Measurements from ENCODE around the gene MT1F. TPM values are rescaled to one million over a fixed set of nuclear protein-coding genes. Genes with fewer than 3 reads are reported as not detected.

The MT1F gene
- total and polyA plus RNA-seq, 9 of the 15 experiments (the other 6 are each of a cell fraction or from before 2014, with no cell fraction given) = 0.18 to 0.68 (median 0.29) TPM; not detected in 5

- TF ChIP-seq ATF7 (IDR thresholded peaks at IDR 0.05) (peak; percentile 80; the same call in 1 of the 2 replicates), E2F5 (CRISPR knock-in tag; IDR thresholded peaks at IDR 0.05) (no peak), FOXA1 (IDR thresholded peaks at IDR 0.05; ENCODE audit: borderline replicate concordance) (no peak), BHLHE40 (IDR thresholded peaks at IDR 0.05; ENCODE audit: low read length) (no peak; the same call in none of the 2 replicates), TCFL5 (CRISPR knock-in tag; conservative IDR thresholded peaks at IDR 0.05) (no peak), PML (IDR thresholded peaks at IDR 0.05; ENCODE audit: low read length) (0 out of 2 replicates have a peak, but pooled peaks have one; percentile 22), ZNF41 (CRISPR knock-in tag; conservative IDR thresholded peaks at IDR 0.05) (no peak), CHD4 (IDR thresholded peaks at IDR 0.05; ENCODE audit: insufficient read depth, insufficient replicate concordance, low read depth, low read length, poor library complexity, severe bottlenecking) (no peak), NFRKB (IDR thresholded peaks at IDR 0.05; ENCODE audit: low read depth) (no peak), ELF1 (tag; IDR thresholded peaks at IDR 0.05) (no peak), CBX2 (IDR thresholded peaks at IDR 0.05; ENCODE audit: insufficient read depth, low read length, poor library complexity, severe bottlenecking) (no peak), SRSF9 (IDR thresholded peaks at IDR 0.05; ENCODE audit: borderline replicate concordance, low read depth, low read length) (no peak), ZNF274 (IDR thresholded peaks at IDR 0.05; ENCODE audit: borderline replicate concordance, low read depth, low read length) (no peak), PRDM10 (IDR thresholded peaks at IDR 0.05; ENCODE audit: partially characterized antibody) (no peak), KLF16 (IDR thresholded peaks at IDR 0.05) (no peak), ZBTB26 (CRISPR knock-in tag; IDR thresholded peaks at IDR 0.05) (no peak), CLOCK (CRISPR knock-in tag; IDR thresholded peaks at IDR 0.05; ENCODE audit: borderline replicate concordance) (no peak)
Observed at GRCh38 chr16:56608043-56608875, 49.5 kb upstream of the MT1F start, which contains the start of gene MT2A (continued).
